HepG2 (cell line): ENCODE measurements around the gene ALDOA. TPM values are rescaled to one million over a fixed set of nuclear protein-coding genes. Genes with fewer than 3 reads are reported as not detected.

Experiments used
- BCLAF1 ChIP-seq: fragments of 450-650 bp; IDR thresholded peaks from 2 replicates; pipeline ENCODE4 v1.6.1; 2017; ENCODE audit warnings: mild to moderate bottlenecking
- E2F5 ChIP-seq: sonication (generic); formaldehyde crosslinking; conservative IDR thresholded peaks from 2 replicates; pipeline ENCODE4 v1.4.0; 2020; ENCODE audit warnings: missing genetic modification reagents
- ELK4 ChIP-seq: sonication (generic); formaldehyde crosslinking; IDR thresholded peaks from 2 replicates; pipeline ENCODE4 v1.9.0; 2021; ENCODE audit warnings: missing genetic modification reagents, borderline replicate concordance
- ETV5 ChIP-seq: IDR thresholded peaks from 2 replicates; pipeline ENCODE4 v1.6.1; 2018; ENCODE audit warnings: missing biosample characterization, missing genetic modification reagents, inconsistent platforms, borderline replicate concordance
- KDM5A ChIP-seq: fragments of 200-600 bp; sonication (generic); IDR thresholded peaks from 2 replicates; pipeline ENCODE4 v1.7.0; 2018; ENCODE audit warnings: antibody characterized with exemption, mild to moderate bottlenecking, low read length, borderline replicate concordance
- NFE2 ChIP-seq: sonication (generic); formaldehyde crosslinking; IDR thresholded peaks from 2 replicates; pipeline ENCODE4 v1.4.0; 2020; ENCODE audit warnings: missing genetic modification reagents
- POGZ ChIP-seq: sonication (generic); formaldehyde crosslinking; IDR thresholded peaks from 2 replicates; pipeline ENCODE4 v1.4.0; 2020; ENCODE audit warnings: mild to moderate bottlenecking, missing genetic modification reagents
- REPIN1 ChIP-seq: sonication (generic); formaldehyde crosslinking; IDR thresholded peaks from 2 replicates; pipeline ENCODE4 v1.8.0; 2022; ENCODE audit warnings: missing genetic modification reagents, low read depth, mild to moderate bottlenecking, borderline replicate concordance
- SP5 ChIP-seq: IDR thresholded peaks from 2 replicates; pipeline ENCODE4 v1.6.1; 2016; ENCODE audit warnings: low read depth, borderline replicate concordance
- ZFP36L1 ChIP-seq: sonication (generic); formaldehyde crosslinking; IDR thresholded peaks from 2 replicates; pipeline ENCODE4 v1.8.0; 2022; ENCODE audit warnings: mild to moderate bottlenecking, missing genetic modification reagents, moderate library complexity
- ZNF563 ChIP-seq: sonication (generic); formaldehyde crosslinking; IDR thresholded peaks from 2 replicates; pipeline ENCODE4 v1.8.0; 2022; ENCODE audit warnings: mild to moderate bottlenecking, moderate library complexity, missing genetic modification reagents
- ZNF629 ChIP-seq: sonication (generic); formaldehyde crosslinking; conservative IDR thresholded peaks from 2 replicates; pipeline ENCODE4 v1.5.0; 2020; ENCODE audit warnings: missing genetic modification reagents
- ZNF788 ChIP-seq: sonication (generic); formaldehyde crosslinking; IDR thresholded peaks from 2 replicates; pipeline ENCODE4 v1.5.0; 2020; ENCODE audit warnings: mild to moderate bottlenecking, missing genetic modification reagents, borderline replicate concordance
- polyA plus RNA-seq, 8 experiments: library from polyadenylated mRNA; depleted of rRNA in 3 of 8; stranded (reverse) in 7 of 8; unstranded in 1 of 8; fragments of >200 nt; fragmentation: Illumina TruSeq in 4 of 8; extraction: Trizol in 4 of 8; gene quantifications; 2 replicates each; pipeline versions ENCODE4 v1.2.1 to v1.2.3, GENCODE V29; 2011 to 2016; ENCODE audit warnings: low read depth in 4 of 8, missing spikeins in 1 of 8, mixed read lengths in 1 of 8; ENCODE audit not compliant: insufficient read depth in 1 of 8
- total RNA-seq, 5 experiments: library from RNA; depleted of rRNA; stranded (reverse); fragments of >200 nt; fragmentation: Illumina TruSeq; extraction: Trizol; gene quantifications; 2 replicates each; pipeline ENCODE4 v1.2.3, GENCODE V29; 2016; ENCODE audit warnings: low read depth in 1 of 5
- TF ChIP-seq, protein P1 (sequence below), 2 experiments: sonication (generic) in 1 of 2; formaldehyde crosslinking in 1 of 2; IDR thresholded peaks; 2 replicates each; pipeline versions ENCODE4 v1.4.0 to v1.6.1; 2018 to 2020; ENCODE audit warnings: missing genetic modification reagents in 2 of 2, borderline replicate concordance in 1 of 2, low read depth in 1 of 2, mild to moderate bottlenecking in 1 of 2, missing biosample characterization in 1 of 2
- TF ChIP-seq, protein P2 (sequence below): sonication (generic); formaldehyde crosslinking; IDR thresholded peaks from 2 replicates; pipeline ENCODE4 v1.8.0; 2023; ENCODE audit warnings: mild to moderate bottlenecking, missing genetic modification reagents

ALDOA gene
- total and polyA plus RNA-seq, 2 of the 13 experiments (the other 11 are each of a cell fraction or from before 2014, with no cell fraction given): 925 to 1,884 TPM

DNA sequence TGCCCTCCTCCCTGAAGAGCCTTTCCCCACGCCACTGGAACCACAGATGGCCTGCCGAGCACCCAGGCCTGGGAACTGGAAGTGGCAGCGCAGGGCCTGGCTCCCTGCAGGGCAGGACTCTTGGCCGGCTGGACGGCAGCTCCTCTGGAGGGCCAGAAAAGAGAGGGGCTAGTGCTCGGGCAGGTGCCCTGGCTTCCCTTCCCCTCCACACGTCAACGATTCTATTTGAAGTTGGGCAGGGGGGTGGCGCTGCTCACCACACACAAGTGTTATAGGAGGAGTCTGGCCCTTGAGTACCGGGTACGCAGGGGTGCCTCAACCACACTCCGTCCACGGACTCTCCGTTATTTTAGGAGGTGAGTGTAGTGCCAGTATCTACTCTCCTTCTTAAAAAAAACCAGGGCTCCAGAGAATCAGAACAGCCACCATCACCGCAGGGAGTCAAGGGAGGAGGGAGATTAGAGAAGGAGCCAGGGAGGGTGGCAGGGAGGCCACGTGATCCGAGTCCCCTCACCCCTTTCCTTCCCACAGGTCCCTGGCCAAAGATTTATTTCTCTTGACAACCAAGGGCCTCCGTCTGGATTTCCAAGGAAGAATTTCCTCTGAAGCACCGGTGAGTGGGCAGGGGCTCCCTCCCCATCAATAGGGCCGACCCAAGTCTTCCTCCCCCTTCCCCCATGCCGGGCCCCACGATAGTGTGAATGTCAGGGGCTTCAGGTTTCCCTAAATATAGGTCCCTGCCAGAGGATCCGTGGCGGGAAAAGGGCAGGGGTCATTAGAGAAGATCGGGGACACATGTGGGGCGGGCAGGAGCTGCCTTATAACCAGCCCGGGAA lies 1.4 kb upstream of the ALDOA start (continued):
- TF ChIP-seq ETV5 (peak; percentile 51; the same call in 1 of the 2 replicates), E2F5 (CRISPR knock-in tag) (no peak), ZNF788 (CRISPR knock-in tag) (no peak; the same call in 1 of the 2 replicates), NFE2 (no peak), ELK4 (CRISPR knock-in tag) (no peak), POGZ (peak; percentile 61; the same call in 1 of the 2 replicates), ZNF629 (CRISPR knock-in tag) (no peak), ZNF563 (CRISPR knock-in tag) (peak; percentile 66; the same call in 1 of the 2 replicates), REPIN1 (CRISPR knock-in tag) (peak; percentile 93), KDM5A (no peak), ZFP36L1 (CRISPR knock-in tag) (no peak), SP5 (CRISPR knock-in tag) (0 out of 2 replicates have a peak, but pooled peaks have one; percentile 16), BCLAF1 (no peak)
- TF ChIP-seq, protein P1, sequence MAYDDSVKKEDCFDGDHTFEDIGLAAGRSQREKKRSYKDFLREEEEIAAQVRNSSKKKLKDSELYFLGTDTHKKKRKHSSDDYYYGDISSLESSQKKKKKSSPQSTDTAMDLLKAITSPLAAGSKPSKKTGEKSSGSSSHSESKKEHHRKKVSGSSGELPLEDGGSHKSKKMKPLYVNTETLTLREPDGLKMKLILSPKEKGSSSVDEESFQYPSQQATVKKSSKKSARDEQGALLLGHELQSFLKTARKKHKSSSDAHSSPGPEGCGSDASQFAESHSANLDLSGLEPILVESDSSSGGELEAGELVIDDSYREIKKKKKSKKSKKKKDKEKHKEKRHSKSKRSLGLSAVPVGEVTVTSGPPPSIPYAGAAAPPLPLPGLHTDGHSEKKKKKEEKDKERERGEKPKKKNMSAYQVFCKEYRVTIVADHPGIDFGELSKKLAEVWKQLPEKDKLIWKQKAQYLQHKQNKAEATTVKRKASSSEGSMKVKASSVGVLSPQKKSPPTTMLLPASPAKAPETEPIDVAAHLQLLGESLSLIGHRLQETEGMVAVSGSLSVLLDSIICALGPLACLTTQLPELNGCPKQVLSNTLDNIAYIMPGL (CRISPR knock-in tag; IDR thresholded peaks at IDR 0.05; ENCODE audit: borderline replicate concordance in 1 of 2, low read depth in 1 of 2): peak; percentile 90 to 96
- TF ChIP-seq, protein P2, sequence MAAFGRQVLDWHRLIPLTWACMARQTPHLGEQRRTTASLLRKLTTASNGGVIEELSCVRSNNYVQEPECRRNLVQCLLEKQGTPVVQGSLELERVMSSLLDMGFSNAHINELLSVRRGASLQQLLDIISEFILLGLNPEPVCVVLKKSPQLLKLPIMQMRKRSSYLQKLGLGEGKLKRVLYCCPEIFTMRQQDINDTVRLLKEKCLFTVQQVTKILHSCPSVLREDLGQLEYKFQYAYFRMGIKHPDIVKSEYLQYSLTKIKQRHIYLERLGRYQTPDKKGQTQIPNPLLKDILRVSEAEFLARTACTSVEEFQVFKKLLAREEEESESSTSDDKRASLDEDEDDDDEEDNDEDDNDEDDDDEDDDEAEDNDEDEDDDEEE (CRISPR knock-in tag): peak; percentile 79; the same call in 1 of the 2 replicates
